GM18502 (cell line): ENCODE data around the gene NEDD8.

Experiments
- ATAC-seq: cut with Tn5 transposase; IDR thresholded peaks from one replicate; pipeline ENCODE4 v1.9.1; 2021; ENCODE audit warnings: mild to moderate bottlenecking; ENCODE audit not compliant: unreplicated experiment, poor library complexity

NEDD8 gene

DNA sequence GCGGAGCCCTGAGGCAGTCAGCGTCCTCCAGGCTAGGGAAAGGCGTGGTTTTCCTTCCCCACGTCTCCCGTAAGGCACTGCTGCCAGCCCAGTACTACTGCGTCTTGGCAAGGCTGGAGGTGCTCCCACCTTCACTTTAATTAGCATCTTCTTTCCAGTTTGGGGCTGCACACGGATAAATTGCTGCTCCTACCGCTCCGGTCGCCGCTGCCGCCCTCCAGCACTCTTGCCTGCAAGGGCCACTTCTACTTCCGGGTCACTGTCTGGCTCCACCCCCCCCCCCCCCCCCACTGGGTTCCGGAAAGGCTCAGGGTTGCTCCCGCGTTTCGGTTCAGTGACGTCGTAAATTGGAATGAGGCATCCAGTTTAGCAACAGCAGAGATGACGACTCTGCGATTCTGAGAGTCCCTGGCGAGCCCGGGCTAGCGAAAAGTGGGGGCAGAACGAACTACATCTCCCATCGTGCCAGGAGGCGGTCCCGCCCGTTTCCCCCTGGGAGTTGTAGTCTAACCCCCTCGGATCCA is at the start of gene NEDD8:
Gene NEDD8, minus strand, starts transcription at position 247 of the 524 bp plus-strand sequence. Its CDS starts 100 bp downstream, at position 147.
- peak; percentile 78 for ATAC-seq

DNA sequence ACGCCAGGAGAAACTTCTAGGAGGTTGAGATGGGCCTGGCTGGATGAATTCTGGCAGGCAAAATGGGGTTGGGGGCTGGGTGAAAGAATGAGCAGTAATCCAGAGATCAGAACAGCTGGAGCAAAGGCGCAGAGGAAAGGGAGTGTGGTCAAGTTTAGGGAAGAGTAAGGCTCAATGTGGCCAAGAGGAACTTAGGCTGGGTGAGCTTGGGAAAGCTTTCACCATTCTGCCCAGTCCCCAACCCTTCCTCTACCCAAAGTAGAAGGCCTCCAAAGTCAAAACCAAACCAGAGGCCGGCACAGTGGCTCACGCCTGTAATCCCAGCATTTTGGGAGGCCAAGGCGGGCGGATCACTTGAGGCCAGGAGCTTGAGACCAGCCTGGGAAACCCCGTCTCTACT is 49.5 kb upstream of the NEDD8 start:
- ATAC-seq, result no peak

DNA sequence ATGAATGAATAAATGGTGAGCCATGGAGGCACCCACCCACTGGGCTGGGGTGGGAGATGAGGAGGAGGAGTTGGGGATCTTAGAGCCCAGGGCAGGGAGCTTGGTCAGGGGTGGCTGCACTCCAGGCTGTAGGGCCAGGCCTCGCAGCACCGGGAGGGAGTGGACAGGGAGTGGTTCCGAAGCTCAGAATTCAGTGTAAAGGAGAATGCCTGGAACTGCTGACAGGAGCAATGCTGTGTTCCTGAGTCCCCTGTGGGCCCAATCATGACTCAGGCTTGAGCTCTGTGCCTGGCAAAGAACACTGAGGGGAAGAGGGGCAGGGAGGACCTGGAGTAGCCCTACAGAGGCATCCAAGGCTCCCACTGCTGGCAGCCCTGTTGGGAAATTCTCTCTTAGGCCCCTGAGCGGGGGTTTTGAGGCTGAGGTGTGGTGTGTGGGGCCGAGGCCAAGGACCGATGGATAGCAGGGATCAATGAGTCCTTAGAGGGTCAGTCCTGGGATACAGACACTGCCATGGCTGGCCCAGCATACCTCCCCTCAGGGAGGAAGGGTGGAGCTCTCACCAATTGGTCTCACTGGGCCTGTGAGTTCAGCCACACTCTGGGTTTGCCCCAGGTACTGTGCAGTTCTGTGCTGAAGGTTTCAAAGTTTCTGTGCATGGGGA is 48.8 kb upstream of the NEDD8 start:
- no peak for ATAC-seq

DNA sequence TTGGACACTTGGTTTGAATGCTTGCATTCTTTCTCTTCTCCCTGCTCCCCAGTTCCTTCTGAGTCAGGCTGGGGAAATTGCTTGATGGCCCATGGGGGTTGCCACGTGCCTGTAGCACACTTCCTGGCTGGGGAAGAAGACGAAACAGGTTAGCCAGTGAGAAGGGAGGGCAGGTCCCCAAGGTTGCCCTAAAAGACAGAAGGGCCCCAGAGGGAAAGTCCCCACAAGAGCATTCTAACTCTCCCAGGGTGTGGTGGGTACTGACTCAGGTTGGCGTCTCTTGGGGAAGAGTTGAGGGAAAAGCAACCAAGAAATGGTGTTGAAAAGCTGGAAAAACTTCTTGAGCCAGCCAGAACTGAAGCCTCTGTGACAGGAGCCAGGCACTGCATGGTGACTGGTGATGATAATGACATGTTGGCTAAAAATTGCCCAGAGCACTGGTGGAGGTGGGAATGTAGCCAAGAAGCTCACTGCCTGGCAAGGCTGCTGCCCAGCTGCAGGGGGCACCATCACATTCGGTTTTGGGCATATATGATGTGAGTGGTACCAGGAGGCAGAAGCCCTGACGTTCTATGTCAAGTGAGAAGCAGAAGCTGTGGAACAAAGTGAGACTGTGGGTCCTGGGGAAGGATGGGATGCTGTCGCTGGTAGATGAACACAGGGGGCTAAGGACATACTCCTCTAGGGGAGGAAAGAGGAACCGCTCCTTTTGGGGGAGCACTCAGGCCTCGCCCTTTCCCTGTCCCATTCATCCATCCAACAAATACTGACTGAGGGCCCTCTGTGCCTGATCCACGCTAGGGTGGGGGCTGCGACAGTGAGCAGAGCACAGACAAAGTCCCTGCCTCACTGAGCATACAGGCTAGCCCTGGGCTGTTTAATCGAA is 47.4 kb upstream of the NEDD8 start:
- ATAC-seq, result peak; percentile 73

DNA sequence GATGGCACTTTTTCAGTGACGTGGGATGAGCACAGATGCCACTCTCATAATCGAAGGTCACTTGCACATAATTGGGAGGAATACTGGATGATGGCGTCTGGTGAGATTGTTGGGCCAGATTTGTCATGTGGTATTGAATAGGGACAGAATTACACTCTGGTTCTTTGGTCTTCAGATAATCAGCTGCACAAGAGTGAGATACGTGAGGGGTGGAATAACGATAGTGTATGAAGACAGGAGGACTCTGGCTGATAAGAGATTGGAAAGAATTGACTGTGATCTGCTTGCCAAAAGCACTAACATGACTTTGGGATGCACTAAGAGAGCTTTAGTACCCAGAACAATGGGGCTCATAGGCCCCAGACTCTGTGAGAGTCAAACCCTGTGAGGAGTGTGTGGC is 46.3 kb upstream of the NEDD8 start:
- ATAC-seq, result no peak

DNA sequence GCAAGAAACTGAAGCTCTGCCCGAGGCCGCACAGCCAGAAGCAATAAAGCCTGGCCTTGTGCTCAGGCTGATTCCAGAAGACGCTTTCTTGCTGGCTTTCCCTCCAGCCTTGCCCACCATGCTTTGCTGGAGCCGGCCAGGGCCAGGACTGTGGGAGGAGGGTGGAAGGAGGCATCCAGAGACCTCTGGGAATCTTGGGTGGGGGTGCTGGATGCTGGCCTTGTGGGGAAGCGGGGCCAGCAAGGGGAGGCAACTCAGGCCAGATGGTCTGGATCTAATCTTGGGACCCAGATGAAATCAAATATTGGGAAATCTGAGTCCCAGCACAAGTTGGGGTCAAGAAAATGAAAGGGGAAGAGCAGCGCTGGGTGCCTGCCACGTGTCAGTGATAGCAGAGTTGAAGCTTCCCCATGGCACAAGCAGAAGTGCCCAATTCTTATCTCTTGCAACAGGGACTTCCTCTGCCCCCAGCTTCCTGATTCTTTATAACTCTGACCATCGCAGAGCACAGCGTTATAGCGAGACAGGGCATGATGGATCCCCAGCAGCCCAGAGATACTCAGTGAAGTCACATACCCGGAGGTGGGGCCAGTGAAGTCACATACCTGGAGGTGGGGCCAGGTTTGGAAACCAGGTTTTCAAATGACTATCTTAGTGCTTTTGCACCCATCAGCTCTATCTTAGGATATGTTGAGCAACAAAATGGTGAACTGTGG is 45.6 kb upstream of the NEDD8 start:
- no peak for ATAC-seq

DNA sequence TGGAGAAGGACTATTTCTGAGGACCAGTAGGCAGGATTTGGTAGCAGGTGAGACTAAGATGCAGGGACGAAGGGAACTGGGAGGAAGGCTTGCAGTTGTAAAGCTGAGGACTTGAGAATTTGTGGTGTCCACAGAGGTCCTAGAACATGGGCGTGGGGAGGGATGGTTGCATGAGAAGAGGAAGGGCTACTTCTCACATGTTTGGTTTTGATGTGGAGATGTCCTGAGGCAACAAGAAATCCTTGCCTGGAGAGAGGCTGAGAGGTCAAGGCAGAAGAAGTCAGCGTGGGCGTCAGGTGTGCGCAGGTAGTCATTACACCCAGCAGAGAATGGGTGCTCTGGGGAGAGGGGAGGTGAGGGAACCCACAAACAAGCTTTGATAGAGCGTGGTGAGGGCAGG is 44.9 kb upstream of the NEDD8 start:
- no peak for ATAC-seq

DNA sequence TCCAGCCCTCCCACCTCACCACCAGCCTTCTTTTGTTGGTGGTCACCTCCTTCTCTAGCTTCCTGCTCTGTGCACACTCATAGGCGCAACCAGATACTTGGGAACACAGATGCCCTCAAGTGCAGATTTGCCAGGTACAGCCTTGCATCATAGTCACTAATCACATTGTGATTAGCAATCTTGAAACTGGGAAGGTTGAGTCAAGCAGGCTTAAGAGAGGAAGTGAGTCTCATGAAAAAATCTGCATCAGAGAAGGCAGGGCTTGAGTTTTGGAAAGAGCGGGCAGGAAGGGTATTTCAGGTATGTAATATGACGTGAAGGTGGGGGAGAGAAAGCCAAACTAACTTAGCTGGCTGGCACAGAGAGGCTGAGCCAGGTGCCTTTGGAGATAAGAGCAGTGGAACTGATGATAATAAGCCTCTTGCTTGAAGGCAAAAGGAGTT is 42.0 kb upstream of the NEDD8 start:
- peak; percentile 50 for ATAC-seq

DNA sequence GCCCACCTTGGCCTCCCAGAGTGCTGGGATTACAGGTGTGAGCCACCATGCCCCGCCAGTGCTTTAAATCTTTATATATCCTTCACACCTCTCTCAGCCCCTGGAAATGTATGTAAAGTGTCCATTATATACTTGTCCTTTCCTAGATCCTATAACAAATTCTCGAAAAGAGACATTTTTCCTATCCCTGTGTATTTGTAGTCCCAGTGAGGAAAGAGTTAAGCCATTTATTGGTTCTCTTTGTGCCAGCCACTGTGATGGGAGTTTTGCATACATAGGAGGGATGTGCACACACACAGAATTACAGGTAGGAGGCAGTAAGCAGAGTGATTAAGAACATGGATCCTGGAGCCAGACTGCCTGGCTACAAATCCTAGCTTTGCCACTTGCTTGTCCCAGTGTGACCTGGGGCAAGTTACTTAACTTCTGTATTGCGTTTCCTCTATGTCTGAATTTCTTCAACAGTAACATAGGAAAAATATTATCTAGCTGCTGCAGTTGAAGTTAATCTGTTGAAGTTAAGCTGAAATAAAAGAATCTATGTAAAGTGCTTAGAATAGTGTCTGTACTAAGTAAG is 41.3 kb upstream of the NEDD8 start:
- no peak for ATAC-seq

DNA sequence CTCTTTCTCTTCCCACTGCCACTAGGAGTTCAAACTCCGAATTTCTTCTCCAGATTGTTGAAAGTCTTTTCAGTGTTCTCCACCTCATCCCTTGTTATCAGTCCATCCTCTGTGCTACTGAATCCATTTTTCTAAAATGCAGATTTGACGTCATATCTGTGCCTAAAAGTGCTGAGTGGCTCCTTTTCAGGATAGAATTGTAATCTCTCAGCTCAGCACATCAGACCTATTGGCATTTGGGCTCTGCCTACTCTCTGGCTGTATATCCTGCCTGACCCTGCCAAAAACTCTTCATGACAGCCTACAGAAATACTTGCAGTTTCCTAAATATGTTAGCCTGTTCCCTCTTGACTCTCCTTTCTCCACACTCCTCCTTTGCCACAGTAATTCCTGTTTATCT is 40.3 kb upstream of the NEDD8 start:
- no peak for ATAC-seq

DNA sequence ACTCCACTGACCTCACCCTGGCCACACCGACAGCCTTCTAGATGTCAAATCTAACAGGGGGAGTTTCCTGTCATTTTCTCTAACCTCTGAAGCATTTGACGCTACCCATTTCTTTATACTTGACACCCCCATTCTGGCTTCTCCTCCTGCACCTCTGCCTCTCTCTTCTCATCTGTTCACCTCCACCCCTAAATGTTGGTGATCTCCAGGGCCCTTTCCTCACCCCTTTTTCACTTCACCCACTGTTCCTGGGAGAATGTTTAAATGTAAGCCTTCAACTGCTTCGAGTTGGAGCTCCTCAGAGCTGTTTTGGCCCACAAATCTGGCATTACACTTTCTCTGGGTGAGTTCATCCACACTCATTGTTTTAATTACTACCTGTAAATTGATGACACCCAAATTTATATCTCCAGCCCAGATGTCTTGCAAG is 39.7 kb upstream of the NEDD8 start:
- no peak for ATAC-seq

DNA sequence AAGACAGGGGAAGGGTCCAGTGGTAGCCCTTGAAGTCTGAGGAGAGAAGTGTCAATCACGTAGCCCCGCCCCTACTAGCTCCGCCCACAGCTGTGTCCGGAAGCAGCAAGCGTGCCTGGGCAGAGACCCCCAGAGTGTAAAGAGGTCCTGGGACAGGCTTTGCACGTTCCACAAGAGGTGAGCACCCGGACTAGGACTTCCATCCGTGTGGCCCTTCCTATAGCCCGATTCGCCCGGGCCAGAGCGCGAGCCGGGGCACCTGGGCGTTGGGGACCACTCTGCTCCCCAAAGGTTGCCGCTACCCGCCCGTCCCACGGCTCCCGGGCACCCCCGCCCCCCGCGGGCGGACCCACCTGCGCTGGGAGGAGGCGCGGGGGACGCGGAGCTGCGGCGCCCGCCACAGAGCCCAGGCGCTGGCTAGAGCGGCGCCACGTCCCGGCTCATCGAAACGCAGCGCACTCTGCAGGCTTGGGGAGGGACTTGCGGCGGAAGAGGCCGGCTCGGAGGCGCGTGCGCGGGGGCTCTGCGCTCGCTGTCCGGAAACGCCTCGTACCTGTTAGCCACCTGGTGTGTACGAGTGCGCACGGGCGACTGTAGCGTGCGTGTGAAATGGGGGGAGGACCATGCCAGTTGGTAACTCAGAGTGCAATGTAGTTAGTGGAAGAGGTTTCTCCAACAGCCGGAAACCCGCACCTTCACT is 39.1 kb upstream of the NEDD8 start, which contains the start of gene RABGGTA:
Gene RABGGTA, minus strand, starts transcription at position 464 of the 700 bp plus-strand sequence. CDS start 482 bp downstream, outside the sequence.
- peak; percentile 89 for ATAC-seq

DNA sequence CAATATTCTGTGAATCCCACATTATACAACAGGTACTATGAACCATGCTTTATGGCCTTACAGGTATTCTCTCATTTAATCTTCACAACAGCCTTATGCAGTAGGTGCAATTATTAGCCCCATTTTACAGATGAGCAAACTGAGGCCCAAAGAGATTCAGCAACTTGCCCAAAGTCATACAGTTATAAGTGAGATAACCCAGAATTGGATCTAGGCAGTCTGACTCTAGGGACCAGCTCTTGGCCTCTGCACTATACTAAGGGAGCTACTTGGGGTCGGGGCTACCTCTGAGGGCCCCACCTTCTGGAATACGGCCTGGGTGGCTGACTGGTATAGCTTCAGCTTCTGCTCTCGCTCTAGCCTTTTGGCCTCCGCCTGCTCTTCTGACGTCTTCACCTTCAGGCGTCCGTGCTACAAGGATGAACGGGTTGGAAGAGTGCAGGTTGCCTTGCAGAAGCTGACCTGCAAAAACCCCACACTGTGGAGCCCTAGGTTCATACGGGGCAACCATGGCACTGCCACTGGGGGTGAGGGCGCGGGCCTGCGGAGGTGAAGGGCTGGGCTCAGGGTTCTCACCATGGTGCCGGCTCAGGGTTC is 38.5 kb upstream of the NEDD8 start:
- ATAC-seq, result peak; percentile 1

DNA sequence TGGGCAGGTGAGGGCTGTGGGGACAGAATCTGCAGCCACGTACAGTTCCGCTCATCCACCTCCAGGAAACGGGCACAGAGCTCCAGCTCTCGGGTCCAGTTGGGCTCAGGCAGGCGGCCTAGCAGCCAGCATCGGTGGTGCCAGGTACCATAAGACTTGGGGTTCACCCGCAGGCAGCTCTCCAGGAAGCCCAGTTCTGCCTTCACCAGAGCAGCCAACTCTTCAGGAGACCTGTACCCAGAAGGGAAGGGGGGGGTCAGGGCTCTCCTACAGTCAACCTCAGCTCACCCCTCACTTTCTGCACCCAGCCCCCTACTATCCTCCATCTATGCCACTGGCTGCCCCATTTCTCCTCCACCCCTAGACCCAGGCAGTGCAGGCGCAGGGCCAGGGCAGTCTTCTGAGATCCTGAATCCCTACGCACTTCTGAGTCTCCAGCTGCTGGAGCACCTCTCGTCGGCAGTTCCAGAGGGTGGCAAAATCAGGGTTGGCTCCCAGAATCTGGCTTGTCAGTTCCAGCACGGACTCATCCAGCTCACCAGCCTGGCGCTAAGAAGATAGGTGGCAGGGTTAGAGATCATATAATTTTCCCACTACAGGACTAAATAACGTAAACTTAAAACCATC is 37.9 kb upstream of the NEDD8 start:
- no peak for ATAC-seq

DNA sequence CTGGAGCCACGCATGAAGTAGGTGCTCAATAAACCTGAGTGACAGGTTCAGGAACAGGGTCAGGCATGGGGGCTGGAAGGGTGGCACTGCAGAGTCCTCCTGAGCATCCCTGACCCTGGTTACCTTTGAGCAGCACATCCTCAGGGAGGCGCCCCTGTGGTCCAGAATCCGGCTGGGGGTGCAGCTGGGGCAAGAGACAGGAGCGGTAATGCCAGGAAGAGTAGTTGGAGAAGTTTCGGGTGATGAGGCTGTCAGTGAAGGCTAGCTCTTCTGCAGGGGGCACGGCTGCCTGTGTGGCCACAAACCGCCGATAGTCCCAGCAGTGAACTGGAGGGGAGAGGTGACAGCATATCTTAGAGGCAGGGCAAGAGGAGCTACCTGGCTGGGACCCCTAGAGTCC is 37.2 kb upstream of the NEDD8 start:
- no peak for ATAC-seq

DNA sequence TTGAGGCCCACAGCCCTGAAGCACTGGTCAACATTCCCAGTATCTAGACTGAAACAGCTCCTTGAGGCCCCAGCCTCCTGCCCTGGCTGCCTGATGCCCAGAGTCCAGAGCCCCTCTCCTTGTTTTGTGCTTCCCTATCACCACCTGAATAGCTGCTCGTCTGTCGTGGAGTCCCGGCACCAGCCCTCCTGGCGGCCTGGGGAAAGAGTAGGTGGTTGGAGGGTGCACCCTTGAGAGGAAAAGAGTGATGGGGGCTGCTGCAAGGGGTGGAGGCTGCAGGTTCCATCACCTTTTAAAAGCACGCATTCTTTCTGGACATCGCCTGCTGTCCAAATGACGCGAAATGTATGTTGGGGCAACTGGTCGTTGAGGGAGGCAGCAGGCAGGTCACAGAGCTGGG is 36.1 kb upstream of the NEDD8 start:
- no peak for ATAC-seq

DNA sequence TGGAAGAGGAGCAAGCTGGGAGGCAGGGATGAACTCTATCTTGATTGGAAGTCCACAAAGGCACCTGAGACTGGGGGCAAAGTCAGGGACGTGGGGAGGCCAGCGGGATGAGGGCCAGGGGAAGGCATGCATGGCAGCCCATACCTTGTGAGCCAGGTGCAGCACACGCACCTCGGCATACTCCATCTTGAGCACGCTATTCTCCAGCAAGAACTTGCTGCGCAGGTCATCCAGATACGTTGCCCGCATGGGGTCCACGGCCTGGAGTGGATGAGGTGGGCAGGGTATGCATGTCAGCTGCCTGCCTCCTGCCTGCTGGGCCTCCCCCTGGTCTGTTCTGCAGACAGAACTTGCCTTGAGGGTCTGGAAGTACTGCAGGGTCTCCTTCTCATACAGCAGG is 35.3 kb upstream of the NEDD8 start:
- no peak for ATAC-seq

DNA sequence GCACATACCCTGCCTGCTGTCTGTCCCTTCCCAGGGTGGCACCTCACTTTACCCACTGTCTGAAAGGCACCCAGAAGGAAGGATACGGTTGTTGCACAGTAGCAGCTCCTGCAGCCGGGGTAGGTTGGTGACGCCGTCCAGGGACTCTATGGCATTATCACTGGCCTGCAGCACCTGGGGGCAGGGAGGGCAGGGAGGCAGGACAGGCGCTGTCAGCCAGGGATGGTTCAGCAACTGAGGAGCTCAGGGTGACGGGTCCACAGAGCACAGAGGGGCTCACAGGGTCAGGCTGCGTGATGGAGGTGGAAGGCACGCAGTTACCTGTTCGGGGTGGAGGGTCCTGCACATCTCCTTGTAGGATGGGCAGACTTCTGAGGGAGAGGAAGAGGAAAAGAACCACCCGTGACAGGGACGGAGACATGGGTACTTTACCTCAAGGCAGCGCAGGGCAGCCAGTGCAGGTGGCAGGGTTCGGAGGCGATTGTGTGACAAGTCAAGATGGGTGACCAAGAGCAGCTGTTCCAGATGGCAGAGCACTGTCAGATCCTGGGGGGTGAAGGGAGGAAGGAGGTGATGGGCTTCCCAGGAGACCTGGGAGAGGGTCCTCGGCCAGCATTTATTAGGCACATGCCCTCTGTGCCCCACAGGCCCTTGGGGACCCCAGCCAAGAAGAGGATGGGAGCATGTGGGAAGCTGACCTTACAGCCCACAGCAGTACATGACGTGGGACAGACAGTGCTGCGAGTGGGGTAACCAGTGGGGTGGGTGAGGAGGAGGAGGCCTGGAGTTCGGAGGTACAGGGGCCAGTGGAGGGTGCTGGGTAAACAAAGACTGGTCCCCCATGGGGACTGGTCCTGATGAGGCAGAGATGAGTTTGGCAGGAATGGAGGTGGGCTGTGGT is 34.4 kb upstream of the NEDD8 start:
- no peak for ATAC-seq
